T-helper 17 cell (primary cell): Measurements from ENCODE around the gene CDC26. TPM values are rescaled to one million over a fixed set of nuclear protein-coding genes. Genes with fewer than 3 reads are reported as not detected.
A peak's percentile ranks its signal among the peaks of the same experiment; 100 is the strongest.
"Not testable (repeated sequence)": the region's sequence is repeated elsewhere in the genome, so short reads cannot be mapped to it uniquely, and the experiment has no call there.

Source experiments
- ATAC-seq: fragments of 150-1000 bp; cut with Tn5 transposase; 2 replicates; pipeline ENCODE4 v1.10.0; 2021; ENCODE audit warnings: mild to moderate bottlenecking, moderate library complexity
- DNase-seq, 3 donors: peaks; one replicate each; pipeline versions ENCODE4 v3.0.0 to v3.0.0-alpha.2; 2020 to 2021
- H3K9me3 ChIP-seq: one replicate; pipeline ENCODE4 v1.7.0; 2013; ENCODE audit warnings: low read length, mild to moderate bottlenecking; ENCODE audit not compliant: control insufficient read depth, poor library complexity, severe bottlenecking
- H3K27ac Mint-ChIP-seq: one replicate; pipeline ENCODE4 v1.8.0; 2022; ENCODE audit warnings: mild to moderate bottlenecking, moderate library complexity, mixed read lengths
- H3K27me3 Mint-ChIP-seq: one replicate; pipeline ENCODE4 v1.8.0; 2022; ENCODE audit warnings: mixed read lengths
- H3K36me3 Mint-ChIP-seq: one replicate; pipeline ENCODE4 v1.8.0; 2022; ENCODE audit warnings: low read depth, mixed read lengths
- H3K4me1 Mint-ChIP-seq: one replicate; pipeline ENCODE4 v1.8.0; 2022; ENCODE audit warnings: mild to moderate bottlenecking, mixed read lengths
- H3K4me3 Mint-ChIP-seq: one replicate; pipeline ENCODE4 v1.8.0; 2022; ENCODE audit warnings: mild to moderate bottlenecking, moderate library complexity, mixed read lengths
- total RNA-seq, 4 donors: library from RNA in 2 of 4; stranded (reverse) in 2 of 4; gene quantifications; one replicate each; pipeline ENCODE4 v1.2.3 and lab custom pipeline; 2022 to 2026

CDC26 gene
- total RNA-seq, 2 donors from 2014 or later: 20.2 to 22.8 TPM

DNA sequence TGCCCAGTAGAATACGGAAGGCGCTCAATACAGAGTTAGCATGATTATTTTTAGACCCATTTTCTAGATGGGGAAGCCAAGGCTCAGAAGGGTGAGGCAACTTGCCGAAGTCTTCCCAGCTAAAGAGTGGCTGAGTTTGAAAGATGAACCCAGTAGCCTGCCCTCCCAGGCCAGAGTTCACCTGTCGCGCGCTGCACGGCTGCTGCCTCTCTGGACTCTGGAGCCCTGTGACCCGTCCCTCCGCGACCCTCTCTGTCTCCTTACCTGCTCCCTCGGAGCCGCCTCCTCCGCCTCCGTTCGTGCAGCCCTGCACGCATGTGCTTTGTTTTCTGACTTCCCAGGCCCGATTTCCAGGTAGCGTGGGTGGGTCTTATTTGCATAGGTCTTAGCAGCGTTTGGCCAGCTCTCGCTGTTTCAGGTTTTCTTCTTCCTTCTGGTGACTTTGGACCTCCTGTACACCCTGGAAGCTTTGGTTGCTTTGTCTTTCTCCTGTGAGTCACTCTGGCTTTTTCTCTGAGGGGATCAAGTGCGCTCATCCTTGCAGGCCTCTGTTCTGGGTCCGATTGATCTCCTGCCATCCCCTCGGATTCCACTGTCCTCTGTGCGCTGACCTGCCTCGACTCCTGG, 27.5 kb upstream of the CDC26 start, which contains the start of gene RNF183:
RNF183 (minus strand) TSS at position 585 of the 627 bp plus-strand sequence. CDS start 5,192 bp downstream, outside the sequence.
- no peaks in the 10 kb centered on the region for H3K9me3 ChIP-seq
- no peak for ATAC-seq
- Mint-ChIP-seq H3K27ac (no peak within 1 kb of the TSS), H3K36me3 (peaks cover 2% of the 10 kb centered on the region), H3K4me1 (peaks cover 5% of the 10 kb centered on the region), H3K27me3 (peaks cover 43% of the 10 kb centered on the region), H3K4me3 (no peak within 1 kb of the TSS)
- no peak for DNase-seq

DNA sequence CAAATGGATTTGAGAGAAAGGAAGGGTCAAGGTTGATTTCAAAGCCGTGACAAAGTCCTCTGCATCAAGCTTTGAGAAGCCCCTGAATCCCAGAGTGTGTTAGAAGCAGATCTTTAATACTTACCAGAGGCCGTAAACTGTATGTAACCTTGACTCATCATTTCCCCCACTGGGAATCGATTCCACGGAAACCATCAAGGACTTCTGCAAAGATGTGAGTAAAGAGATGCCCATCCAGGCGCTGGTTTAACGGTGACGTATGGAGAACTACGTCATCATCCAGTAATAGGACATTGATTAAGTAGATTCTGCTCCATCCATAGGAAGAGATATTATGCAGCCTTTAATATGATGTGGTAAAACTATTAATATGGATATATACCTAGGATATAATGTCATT, 26.2 kb upstream of the CDC26 start:
- peaks cover 43% of the 10 kb centered on the region for H3K27me3 Mint-ChIP-seq
- peaks cover 5% of the 10 kb centered on the region for H3K4me1 Mint-ChIP-seq
- H3K36me3 Mint-ChIP-seq: peaks cover 2% of the 10 kb centered on the region
- no peak for ATAC-seq
- DNase-seq: no peak
- H3K4me3 Mint-ChIP-seq: no peak overlapping the region
- H3K9me3 ChIP-seq: no peaks in the 10 kb centered on the region
- H3K27ac Mint-ChIP-seq: no peak overlapping the region

DNA sequence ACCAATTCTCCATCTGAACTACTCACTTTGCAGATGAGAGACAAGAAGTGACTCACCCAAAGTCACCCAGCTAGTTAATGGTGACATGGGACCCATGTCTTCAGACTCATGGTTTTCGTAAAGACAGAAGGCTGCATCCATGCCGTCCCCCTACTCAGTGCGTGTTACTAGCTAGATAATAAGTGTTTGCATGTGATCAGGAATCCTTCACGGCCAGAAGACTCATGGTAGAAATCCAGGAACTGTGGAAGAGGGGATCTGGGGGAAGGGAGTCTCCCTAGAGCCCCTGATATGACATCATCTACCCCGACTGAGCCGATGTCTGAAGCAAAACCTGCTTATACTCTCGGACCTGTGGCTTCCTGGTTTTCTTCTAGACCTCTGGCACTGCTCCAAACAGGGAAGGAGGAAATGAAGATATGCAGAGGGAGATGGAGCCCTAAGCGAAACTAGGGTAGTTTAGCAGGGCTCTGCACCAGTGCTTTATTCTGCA, 24.5 kb upstream of the CDC26 start:
- Mint-ChIP-seq H3K4me3 (no peak overlapping the region), H3K27me3 (peaks cover 39% of the 10 kb centered on the region), H3K36me3 (peaks cover 2% of the 10 kb centered on the region), H3K27ac (no peak overlapping the region), H3K4me1 (peaks cover 5% of the 10 kb centered on the region)
- ATAC-seq (no peak), DNase-seq (no peak)
- H3K9me3 ChIP-seq: no peaks in the 10 kb centered on the region

DNA sequence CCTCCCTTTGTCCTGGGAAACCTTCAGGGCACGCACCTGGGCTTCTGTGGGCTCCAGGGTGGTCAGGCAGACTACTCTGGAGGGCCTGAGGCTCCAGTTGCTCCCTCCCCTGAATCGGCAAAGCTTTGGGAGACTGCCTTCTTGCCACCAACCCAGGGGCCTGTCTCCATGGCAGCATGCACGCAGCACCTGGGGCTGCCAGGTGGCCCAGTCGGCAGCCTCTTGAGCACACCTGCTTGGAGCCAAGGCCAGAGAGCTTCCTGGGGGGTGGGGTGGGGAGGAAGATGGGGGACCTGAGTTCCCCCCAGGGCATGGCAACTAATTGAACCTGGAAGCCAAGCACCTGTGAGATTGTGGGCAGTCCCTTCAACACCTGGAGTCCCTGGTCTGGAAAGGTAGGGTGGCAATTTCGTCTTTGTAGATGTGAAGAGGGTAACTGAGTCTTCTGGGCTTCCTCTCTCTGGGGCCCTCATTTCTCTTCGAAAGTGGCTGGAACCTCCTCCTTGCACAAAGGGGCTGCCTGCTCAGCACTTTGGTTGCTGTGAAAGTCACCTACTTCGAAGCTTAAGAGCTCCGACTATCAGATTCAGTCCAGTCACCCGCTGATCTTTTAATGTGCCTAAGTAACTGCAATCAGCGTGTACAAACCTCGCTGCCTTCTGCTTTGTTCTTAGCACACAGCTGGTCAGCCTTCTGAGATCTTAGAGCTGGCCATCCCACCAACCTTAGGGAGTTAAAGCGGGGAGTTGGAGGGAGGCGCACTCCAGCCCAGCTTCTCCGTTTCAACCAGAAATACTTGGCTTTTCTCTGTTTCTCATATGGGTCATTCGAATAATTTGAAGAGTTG, 23.8 kb upstream of the CDC26 start:
- DNase-seq: no peak
- Mint-ChIP-seq H3K36me3 (peaks cover 2% of the 10 kb centered on the region), H3K4me1 (peaks cover 5% of the 10 kb centered on the region), H3K4me3 (no peak overlapping the region), H3K27me3 (peaks cover 39% of the 10 kb centered on the region), H3K27ac (no peak overlapping the region)
- H3K9me3 ChIP-seq: no peaks in the 10 kb centered on the region
- ATAC-seq: no peak

DNA sequence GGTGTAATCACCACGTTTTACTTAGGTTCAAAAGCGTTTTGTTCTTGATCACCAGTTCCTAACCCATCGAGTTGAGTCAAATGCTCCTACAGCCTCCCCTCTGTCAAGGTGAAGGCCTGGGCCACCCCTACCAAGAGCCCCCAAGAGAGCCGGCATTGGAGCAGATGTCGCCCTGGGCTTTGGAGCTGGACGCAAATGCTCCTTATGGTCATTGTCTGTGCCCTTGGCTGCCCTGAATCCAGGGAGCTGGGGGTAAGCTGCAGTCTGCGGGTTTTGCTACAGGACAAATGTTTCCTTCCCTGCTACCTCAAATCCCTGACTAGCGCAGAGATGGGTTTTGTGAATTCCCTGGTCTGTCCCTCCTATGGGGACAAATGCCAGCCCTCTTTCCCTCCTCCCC, 22.9 kb upstream of the CDC26 start:
- no peaks in the 10 kb centered on the region for H3K9me3 ChIP-seq
- H3K4me3 Mint-ChIP-seq: no peak overlapping the region
- ATAC-seq: no peak
- H3K27me3 Mint-ChIP-seq: peaks cover 36% of the 10 kb centered on the region
- peaks cover 2% of the 10 kb centered on the region for H3K36me3 Mint-ChIP-seq
- DNase-seq: no peak
- H3K4me1 Mint-ChIP-seq: peaks cover 5% of the 10 kb centered on the region
- no peak overlapping the region for H3K27ac Mint-ChIP-seq

DNA sequence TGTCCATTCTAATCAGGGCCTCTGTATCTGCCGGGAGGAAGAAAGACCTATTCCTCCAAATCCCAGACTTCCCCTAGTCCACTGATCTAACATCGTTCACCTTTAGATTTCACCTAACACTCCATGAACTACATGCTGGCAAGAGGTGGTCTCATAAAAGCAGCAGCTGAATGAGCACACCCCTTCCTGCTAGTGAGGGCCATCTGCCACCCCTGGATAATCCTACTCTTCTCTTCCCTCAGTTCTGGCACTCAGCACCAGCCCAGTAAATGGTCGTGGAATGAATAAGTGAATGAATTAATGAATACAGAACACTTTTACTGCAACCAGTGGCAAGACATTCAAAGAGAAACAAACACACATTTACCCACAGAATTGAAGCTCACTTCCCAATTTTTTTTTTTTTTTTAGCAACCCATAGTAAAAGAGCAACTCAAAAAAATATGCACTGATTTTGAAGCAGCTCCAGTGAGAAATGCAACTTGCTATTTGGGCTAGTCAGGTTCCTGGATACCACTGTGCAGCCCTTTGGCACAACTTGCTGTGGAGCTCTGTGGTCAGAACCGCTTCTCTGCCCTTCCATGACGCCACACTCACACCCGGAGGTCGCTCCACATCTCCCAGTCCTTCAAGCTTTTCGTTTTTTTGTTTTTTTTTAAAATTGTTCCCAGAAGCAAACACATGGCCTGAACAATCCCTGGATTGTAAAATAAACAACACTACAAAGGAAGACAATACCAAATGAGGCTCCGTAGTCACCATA, 21.6 kb upstream of the CDC26 start:
- ATAC-seq (no peak), DNase-seq (no peak)
- Mint-ChIP-seq H3K36me3 (no peaks in the 10 kb centered on the region), H3K27ac (no peak overlapping the region), H3K27me3 (peaks cover 23% of the 10 kb centered on the region), H3K4me1 (peaks cover 5% of the 10 kb centered on the region), H3K4me3 (peak overlapping the region; percentile 12)
- H3K9me3 ChIP-seq: no peaks in the 10 kb centered on the region

DNA sequence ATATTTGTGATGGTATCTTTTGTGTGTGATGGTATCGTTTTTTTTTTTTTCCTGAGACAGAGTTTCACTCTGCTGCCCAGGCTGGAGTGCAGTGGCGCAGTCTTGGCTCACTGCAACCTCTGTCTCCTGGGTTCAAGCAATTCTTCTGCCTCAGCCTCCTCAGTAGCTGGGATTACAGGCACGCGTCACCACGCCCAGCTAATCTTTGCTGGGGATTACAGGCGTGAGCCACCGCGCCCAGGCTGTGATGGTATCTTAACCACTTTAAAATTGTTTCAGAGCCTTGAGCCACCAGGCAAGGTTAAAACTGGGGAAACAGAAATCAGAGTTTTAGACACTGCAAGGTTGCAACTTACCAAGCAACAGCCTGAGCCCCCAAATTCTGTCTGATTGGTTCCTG, 20.9 kb upstream of the CDC26 start:
- not testable (repeated sequence) for DNase-seq, H3K9me3 ChIP-seq, H3K4me1 Mint-ChIP-seq, H3K27ac Mint-ChIP-seq, H3K36me3 Mint-ChIP-seq, ATAC-seq, H3K4me3 Mint-ChIP-seq
- peaks cover 17% of the 10 kb centered on the region for H3K27me3 Mint-ChIP-seq

DNA sequence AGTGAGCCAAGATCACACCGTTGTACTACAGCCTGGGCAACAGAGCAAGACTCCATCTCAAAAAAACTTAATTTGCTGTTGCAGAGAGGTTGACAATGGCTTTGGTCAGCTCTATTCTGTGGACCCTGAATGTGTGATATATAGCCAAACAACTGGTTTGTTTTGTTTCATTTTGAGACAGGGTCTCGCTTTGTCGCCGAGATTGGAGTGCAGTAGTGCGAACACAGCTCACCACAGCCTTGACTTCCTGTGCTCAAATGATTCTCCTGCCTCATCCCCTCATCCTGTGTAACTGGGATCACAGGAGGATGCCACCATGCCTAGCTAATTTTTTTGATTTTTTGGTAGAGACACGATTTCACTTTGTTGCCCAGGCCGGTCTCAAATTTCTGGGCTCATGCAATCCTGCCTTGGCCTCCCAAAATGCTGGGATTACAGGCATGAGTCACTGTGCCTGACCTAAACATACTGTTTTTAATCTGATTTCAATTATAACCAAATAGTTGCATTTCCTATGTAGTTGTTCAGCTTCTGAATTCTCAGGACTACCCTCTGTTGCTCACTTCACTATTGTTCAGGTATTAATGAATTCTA, 18.0 kb upstream of the CDC26 start:
- no peak for DNase-seq
- Mint-ChIP-seq H3K27ac (peak overlapping the region; percentile 24), H3K36me3 (peaks cover 5% of the 10 kb centered on the region), H3K4me3 (no peak overlapping the region), H3K27me3 (no peaks in the 10 kb centered on the region), H3K4me1 (peaks cover 4% of the 10 kb centered on the region)
- H3K9me3 ChIP-seq: no peaks in the 10 kb centered on the region
- ATAC-seq: no peak

DNA sequence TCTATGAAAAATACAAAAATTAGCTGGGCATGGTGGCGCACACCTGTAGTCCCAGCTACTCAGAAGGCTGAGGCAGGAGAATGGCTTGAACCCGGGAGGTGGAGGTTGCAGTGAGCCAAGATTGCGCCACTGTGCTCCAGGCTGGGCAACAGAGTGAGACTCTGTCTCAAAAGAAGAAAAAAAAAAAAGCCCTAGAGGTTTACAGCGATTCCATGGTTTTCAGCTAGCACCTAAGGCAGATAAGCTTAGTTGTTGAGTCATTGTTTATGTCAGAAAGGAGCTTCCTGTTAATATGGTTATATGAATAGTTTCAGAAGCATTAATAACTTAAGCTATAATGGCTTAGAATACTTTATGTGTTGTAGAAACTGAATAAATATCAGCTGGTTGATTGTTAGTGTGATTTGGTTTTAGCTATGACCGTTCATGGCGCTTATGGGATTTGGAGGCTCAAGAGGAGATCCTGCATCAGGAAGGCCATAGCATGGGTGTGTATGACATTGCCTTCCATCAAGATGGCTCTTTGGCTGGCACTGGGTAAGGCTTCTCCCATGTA, 14.8 kb upstream of the CDC26 start:
- ATAC-seq (no peak), DNase-seq (no peak)
- peaks cover 7% of the 10 kb centered on the region for H3K36me3 Mint-ChIP-seq
- no peak overlapping the region for H3K4me3 Mint-ChIP-seq
- no peaks in the 10 kb centered on the region for H3K9me3 ChIP-seq
- H3K27me3 Mint-ChIP-seq: no peaks in the 10 kb centered on the region
- H3K27ac Mint-ChIP-seq: no peak overlapping the region
- peaks cover 4% of the 10 kb centered on the region for H3K4me1 Mint-ChIP-seq

DNA sequence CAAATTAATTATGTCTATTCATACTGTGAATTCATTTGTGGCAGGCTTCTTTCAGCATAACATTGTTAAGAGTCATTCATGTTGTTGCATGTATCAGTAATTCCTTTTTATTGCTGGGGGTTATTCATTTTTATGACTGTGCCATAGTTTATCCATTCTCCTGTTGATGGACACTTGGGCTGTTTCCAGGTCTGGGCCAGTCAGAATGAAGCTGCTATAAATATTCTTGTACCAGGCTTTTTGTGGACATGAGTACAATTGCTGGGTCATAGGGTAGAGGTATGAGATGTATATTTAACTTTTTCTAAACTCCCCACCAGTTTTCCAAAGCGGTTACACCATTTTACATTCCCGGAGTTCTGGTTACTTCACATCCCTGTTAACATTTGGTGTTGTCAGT, 13.7 kb upstream of the CDC26 start:
- DNase-seq (no peak), ATAC-seq (no peak)
- no peak overlapping the region for H3K4me3 Mint-ChIP-seq
- H3K9me3 ChIP-seq: no peaks in the 10 kb centered on the region
- no peaks in the 10 kb centered on the region for H3K27me3 Mint-ChIP-seq
- H3K4me1 Mint-ChIP-seq: peaks cover 4% of the 10 kb centered on the region
- H3K36me3 Mint-ChIP-seq: peaks cover 7% of the 10 kb centered on the region
- H3K27ac Mint-ChIP-seq: peak overlapping the region; percentile 27

DNA sequence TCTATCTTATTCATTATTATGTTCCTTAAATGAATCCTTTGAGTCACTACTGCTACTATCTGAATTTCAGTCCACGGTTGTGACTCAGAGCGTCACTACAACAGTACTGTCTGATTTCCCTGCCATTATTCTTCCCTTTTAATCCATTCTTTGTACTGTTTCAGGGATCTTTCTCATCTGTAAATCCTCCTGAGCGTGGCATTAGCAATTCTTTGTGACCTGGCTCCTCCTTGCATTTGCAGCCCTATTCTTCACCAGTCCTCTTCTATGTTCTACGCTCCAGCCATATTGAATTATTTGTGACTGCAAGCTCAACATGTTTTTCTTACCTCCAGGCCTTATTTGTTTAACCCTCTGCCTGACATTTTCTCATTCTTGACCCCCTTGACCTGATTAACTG, 6.0 kb upstream of the CDC26 start:
- H3K27me3 Mint-ChIP-seq: no peaks in the 10 kb centered on the region
- H3K4me3 Mint-ChIP-seq: no peak overlapping the region
- DNase-seq (no peak), ATAC-seq (no peak)
- H3K36me3 Mint-ChIP-seq: peaks cover 18% of the 10 kb centered on the region
- no peaks in the 10 kb centered on the region for H3K9me3 ChIP-seq
- H3K27ac Mint-ChIP-seq: peak overlapping the region; percentile 88
- H3K4me1 Mint-ChIP-seq: peaks cover 24% of the 10 kb centered on the region

DNA sequence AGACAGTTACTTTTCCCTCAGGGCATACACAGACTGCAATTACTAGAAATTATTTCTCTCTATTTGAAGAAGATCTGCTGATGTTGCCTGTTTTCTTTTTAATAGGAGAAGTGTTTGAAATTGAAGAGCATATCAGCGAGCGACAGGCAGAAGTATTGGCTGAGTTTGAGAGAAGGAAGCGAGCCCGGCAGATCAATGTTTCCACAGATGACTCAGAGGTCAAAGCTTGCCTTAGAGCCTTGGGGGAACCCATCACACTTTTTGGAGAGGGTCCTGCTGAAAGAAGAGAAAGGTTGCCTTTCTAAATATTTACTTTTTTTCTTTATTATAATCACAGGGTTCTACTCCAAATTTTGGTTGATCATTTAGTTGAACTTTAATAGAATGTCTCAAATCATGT, 3.5 kb upstream of the CDC26 start:
- peak overlapping the region; percentile 39 for H3K27ac Mint-ChIP-seq
- peak overlapping the region; percentile 3 for H3K4me3 Mint-ChIP-seq
- peaks cover 15% of the 10 kb centered on the region for H3K36me3 Mint-ChIP-seq

More for the DNA sequence above, 3.5 kb upstream of the CDC26 start:
- no peaks in the 10 kb centered on the region for H3K9me3 ChIP-seq
- Mint-ChIP-seq H3K4me1 (peaks cover 28% of the 10 kb centered on the region), H3K27me3 (no peaks in the 10 kb centered on the region)
- DNase-seq (no peak), ATAC-seq (no peak)
